GM12878 (cell line): Measurements from ENCODE around the gene ZNF225. TPM values are rescaled to one million over a fixed set of nuclear protein-coding genes. Genes with fewer than 3 reads are reported as not detected.

ENCODE experiments used
- ATAC-seq: fragments of 200-7000 bp; cut with Tn5 transposase; 3 replicates; pipeline ENCODE4 v1.9.1; 2020; ENCODE audit warnings: mild to moderate bottlenecking, moderate library complexity
- BruUV-seq: library from RNA; stranded (reverse); fragments of 400-500 nt; replicated peaks from 2 replicates; lab custom pipeline; 2021; lab: Mats Ljungman, UMichigan
- CTCF ChIA-PET: fragments of 300-600 bp; sonication (Branson Sonifier 250); formaldehyde crosslinking; extraction: SDS; loops from one replicate; lab custom pipeline; 2021; ENCODE audit warnings: inconsistent platforms; lab: Yijun Ruan, JAX
- POLR2A ChIA-PET: fragments of 350-600 bp; formaldehyde crosslinking; extraction: SDS; loops from one replicate; lab custom pipeline; 2021; ENCODE audit warnings: inconsistent platforms; lab: Charles Lee
- RAD21 ChIA-PET: fragments of 300-600 bp; sonication (Branson Sonifier 250); formaldehyde crosslinking; loops from one replicate; lab custom pipeline; 2023; ENCODE audit warnings: antibody characterized with exemption; ENCODE audit not compliant: unreplicated experiment; lab: Charles Lee
- SMC1A ChIA-PET: fragments of 300-600 bp; sonication (Branson Sonifier 250); formaldehyde crosslinking; loops from one replicate; lab custom pipeline; 2023; ENCODE audit not compliant: unreplicated experiment, uncharacterized antibody; lab: Charles Lee
- DNase-seq: peaks from one replicate; pipeline ENCODE4 v3.0.0-alpha.2; 2011; ENCODE audit warnings: low read depth, low spot score
- FAIRE-seq: peaks from 3 replicates; lab custom pipeline; 2011; peaks lifted over from hg19 to GRCh38; lab: Jason Lieb, UNC
- H2AFZ ChIP-seq: 2 replicates; pipeline ENCODE4 v1.6.0; 2011; ENCODE audit warnings: low read depth, low read length, control low read depth; ENCODE audit not compliant: control insufficient read depth
- H3K27ac ChIP-seq: 2 replicates; pipeline ENCODE4 v1.5.1; 2011; ENCODE audit warnings: control low read depth; ENCODE audit not compliant: control insufficient read depth, insufficient read depth
- H3K27me3 ChIP-seq, 2 experiments: replicated peaks in 1 of 2; 2 replicates each; pipeline versions ENCODE4 v1.6.0 to v1.6.1; 2011; ENCODE audit warnings: low read length in 1 of 2; ENCODE audit not compliant: control insufficient read depth in 2 of 2, insufficient read depth in 2 of 2
- H3K36me3 ChIP-seq, 2 experiments: 2 replicates each; pipeline ENCODE4 v1.5.1; 2011; ENCODE audit warnings: low read length in 1 of 2; ENCODE audit not compliant: control insufficient read depth in 2 of 2, insufficient read depth in 2 of 2
- H3K4me1 ChIP-seq: 2 replicates; pipeline ENCODE4 v1.6.1; 2011; ENCODE audit warnings: mild to moderate bottlenecking, low read length, moderate library complexity, mixed read lengths; ENCODE audit not compliant: control insufficient read depth, insufficient read depth
- H3K4me2 ChIP-seq: 2 replicates; pipeline ENCODE4 v1.6.0; 2011; ENCODE audit warnings: control low read depth; ENCODE audit not compliant: control insufficient read depth, insufficient read depth
- H3K4me3 ChIP-seq: fragments of 200-600 bp; sonication (generic); 2 replicates; pipeline ENCODE4 v1.5.1; 2016
- H3K79me2 ChIP-seq: 2 replicates; pipeline ENCODE4 v1.6.0; 2011; ENCODE audit warnings: low read length; ENCODE audit not compliant: control insufficient read depth, insufficient read depth
- H3K9ac ChIP-seq: 2 replicates; pipeline ENCODE4 v1.8.0; 2011; ENCODE audit warnings: low read length, control low read depth, mixed read lengths; ENCODE audit not compliant: control insufficient read depth, insufficient read depth
- H3K9me3 ChIP-seq: replicated peaks from 3 replicates; pipeline ENCODE4 v1.5.1; 2011; ENCODE audit warnings: mild to moderate bottlenecking, low read length; ENCODE audit not compliant: control insufficient read depth, insufficient read depth
- H4K20me1 ChIP-seq: 2 replicates; pipeline ENCODE4 v1.6.0; 2011; ENCODE audit not compliant: control insufficient read depth, insufficient read depth
- ATF7 ChIP-seq: fragments of 450-650 bp; IDR thresholded peaks from 2 replicates; pipeline ENCODE4 v1.6.1; 2016; ENCODE audit warnings: low read depth, mild to moderate bottlenecking
- CBX5 ChIP-seq: sonication (generic); IDR thresholded peaks from 2 replicates; pipeline ENCODE4 v1.6.1; 2016; ENCODE audit warnings: low read depth, moderate library complexity, mild to moderate bottlenecking, inconsistent platforms
- CHD2 ChIP-seq: IDR thresholded peaks from 2 replicates; pipeline ENCODE4 v1.6.1; 2011; ENCODE audit warnings: low read depth, low read length, improper control_type of control experiment, borderline replicate concordance
- CTCF ChIP-seq, 3 experiments: IDR thresholded peaks in 2 of 3; conservative IDR thresholded peaks in 1 of 3; 2 replicates each; pipeline ENCODE4 v1.5.1; 2011; ENCODE audit warnings: low read depth in 3 of 3, low read length in 3 of 3, mild to moderate bottlenecking in 3 of 3, control low read depth in 2 of 3, moderate library complexity in 2 of 3, inconsistent platforms in 1 of 3, mixed read lengths in 1 of 3; ENCODE audit not compliant: control insufficient read depth in 2 of 3, insufficient read depth in 1 of 3; ENCODE audit errors: extremely low read depth in 1 of 3
- E2F8 ChIP-seq: fragments of 450-650 bp; IDR thresholded peaks from 2 replicates; pipeline ENCODE4 v1.6.1; 2018; ENCODE audit warnings: mild to moderate bottlenecking, low read depth, moderate library complexity; ENCODE audit not compliant: partially characterized antibody
- ESRRA ChIP-seq: IDR thresholded peaks from 2 replicates; pipeline ENCODE4 v1.6.1; 2012; ENCODE audit warnings: mild to moderate bottlenecking, low read length, improper control_type of control experiment
- GABPA ChIP-seq: IDR thresholded peaks from 2 replicates; pipeline ENCODE4 v1.6.1; 2014; ENCODE audit warnings: antibody characterized with exemption, low read depth, mild to moderate bottlenecking, inconsistent platforms
- KAT2A ChIP-seq: conservative IDR thresholded peaks from 2 replicates; pipeline ENCODE4 v1.6.1; 2011; ENCODE audit warnings: low read depth, low read length; ENCODE audit not compliant: control insufficient read depth
- NFYB ChIP-seq: IDR thresholded peaks from 2 replicates; pipeline ENCODE4 v1.6.1; 2011; ENCODE audit warnings: low read depth, mild to moderate bottlenecking, low read length, improper control_type of control experiment, moderate library complexity; ENCODE audit not compliant: insufficient read depth
- NR2C1 ChIP-seq: fragments of 450-650 bp; IDR thresholded peaks from 2 replicates; pipeline ENCODE4 v1.6.1; 2017; ENCODE audit warnings: antibody characterized with exemption, mild to moderate bottlenecking, moderate library complexity
- PAX8 ChIP-seq: fragments of 450-650 bp; IDR thresholded peaks from 2 replicates; pipeline ENCODE4 v1.6.1; 2017; ENCODE audit warnings: mild to moderate bottlenecking, moderate library complexity
- RB1 ChIP-seq: fragments of 450-650 bp; formaldehyde crosslinking; IDR thresholded peaks from 2 replicates; pipeline ENCODE4 v1.6.1; 2017; ENCODE audit warnings: mild to moderate bottlenecking, borderline replicate concordance
- RELB ChIP-seq: fragments of 450-650 bp; IDR thresholded peaks from 2 replicates; pipeline ENCODE4 v1.6.1; 2017; ENCODE audit warnings: low read depth, mild to moderate bottlenecking, moderate library complexity
- RUNX3 ChIP-seq: IDR thresholded peaks from 2 replicates; pipeline ENCODE4 v1.6.1; 2012; ENCODE audit warnings: low read length, inconsistent platforms
- TCF12 ChIP-seq: IDR thresholded peaks from 2 replicates; pipeline ENCODE4 v1.6.1; 2011; ENCODE audit warnings: low read depth, mild to moderate bottlenecking, low read length
- ZNF384 ChIP-seq: IDR thresholded peaks from 2 replicates; pipeline ENCODE4 v1.6.1; 2012; ENCODE audit warnings: low read depth, mild to moderate bottlenecking, low read length, improper control_type of control experiment, borderline replicate concordance
- WGBS: methylation state at CpG from one replicate; pipeline ENCODE4 v1.1.6; 2016; ENCODE audit warnings: low lambda C conversion rate; ENCODE audit not compliant: insufficient replicate concordance, insufficient coverage; ENCODE audit errors: missing lambda C conversion rate; 5-methylcytosine and 5-hydroxymethylcytosine counted together
- in situ Hi-C: fragments of 300-500 bp; cut with MboI; formaldehyde crosslinking; loops from 9 replicates; pipeline ENCODE4 v1.14.3; 2018; ENCODE audit warnings: mixed read lengths
- intact Hi-C: fragments of 100-400 bp; cut with micrococcal nuclease; formaldehyde crosslinking; loops from one replicate; pipeline ENCODE4 v1.14.2; 2022; ENCODE audit not compliant: unreplicated experiment
- polyA plus RNA-seq, 11 experiments: library from polyadenylated mRNA; depleted of rRNA in 4 of 11; unstranded in 6 of 11; stranded (reverse) in 5 of 11; fragments of >200 nt; fragmentation: Nextera tagmentation in 4 of 11; fragmentation: Illumina TruSeq in 1 of 11; extraction: Ambion mirVana in 4 of 11; extraction: Trizol in 1 of 11; gene quantifications; 1 replicate in 1 of 11; 2 replicates in 10 of 11; pipeline versions ENCODE4 v1.2.1 to v1.2.3, GENCODE V29; 2011 to 2016; ENCODE audit warnings: inconsistent platforms in 2 of 11, missing spikeins in 2 of 11, low read depth in 1 of 11
- total RNA-seq, 4 experiments: library from RNA; depleted of rRNA in 3 of 4; stranded (reverse); fragments of >200 nt in 3 of 4; fragmentation: Illumina TruSeq in 1 of 4; extraction: Trizol in 1 of 4; gene quantifications; 2 replicates each; pipeline versions ENCODE4 v1.2.1 to v1.2.3, GENCODE V29; 2013 to 2021

Gene ZNF225
- total and polyA plus RNA-seq, 10 of the 15 experiments (the other 5 are each of a cell fraction or from before 2014, with no cell fraction given), result 1.3 to 4.4 (median 2.6) TPM

GRCh38 chr19:44164327-44164672 lies 51.1 kb downstream of the ZNF225 start:
- H3K4me2 ChIP-seq, result peak overlapping the region; percentile 96
- H3K9ac ChIP-seq, result peak overlapping the region; percentile 97; the same call in 1 of the 2 replicates
- WGBS, result 62% methylated on average over 3 of the region's 3 CpGs
- in situ Hi-C loops (no loop called here), intact Hi-C loops (loop anchor here (2.0 to 10.0 kb wide), 3 partner anchors 49 to 101 kb away; partner anchors contain the start of genes ZNF225 and ZNF227)
- peaks cover 9% of the 10 kb centered on the region for H3K9me3 ChIP-seq
- H3K36me3 ChIP-seq, result peaks cover 0 to 9% of the 10 kb centered on the region in 2 experiments; a peak in 1 of 4 replicates
- BruUV-seq, result TSS peak; percentile 98
- H3K27ac ChIP-seq, result peak overlapping the region; percentile 89
- ChIA-PET POLR2A (interaction anchor here (1.1 to 2.5 kb wide), 6 partner anchors 11 to 140 kb away, joined by 3 to 16 read pairs (median 6); partner anchors contain the start of genes ZNF227, ZNF234 and ZNF235), CTCF (interaction anchor here (1.0 to 1.4 kb wide), 3 partner anchors 43 to 354 kb away, joined by 3 to 5 read pairs (median 3); no protein-coding TSS in a partner anchor), RAD21 (interaction anchor here (0.9 to 1.6 kb wide), 4 partner anchors 22 to 419 kb away, joined by 3 to 11 read pairs (median 5); partner anchors contain the start of genes ZNF224 and ZNF227), SMC1A (interaction anchor here (0.6 to 2.8 kb wide), 9 partner anchors 10 to 69 kb away, joined by 3 to 12 read pairs (median 3); partner anchors contain the start of gene ZNF227)
- DNase-seq, result no peak
- FAIRE-seq, result no peak
- H3K4me3 ChIP-seq, result peak overlapping the region; percentile 90
- peaks cover 4% of the 10 kb centered on the region for H3K4me1 ChIP-seq
- no peak for TF ChIP-seq E2F8
- no peak for TF ChIP-seq RB1
- no peak for TF ChIP-seq ZNF384
- TF ChIP-seq NR2C1, result no peak
- no peak for TF ChIP-seq NFYB
- TF ChIP-seq CHD2, result no peak
- no peak for TF ChIP-seq CBX5
- no peak for TF ChIP-seq RUNX3
- no peak for TF ChIP-seq CTCF (IDR thresholded peaks at IDR 0.05 in 2 of 3, conservative IDR thresholded peaks at IDR 0.05 in 1 of 3; ENCODE audit: control insufficient read depth in 2 of 3, extremely low read depth in 1 of 3, insufficient read depth in 1 of 3, low read depth in 3 of 3, low read length in 3 of 3)
- no peak for TF ChIP-seq RELB
- TF ChIP-seq ATF7, result no peak
- TF ChIP-seq TCF12, result no peak
- TF ChIP-seq GABPA, result no peak
- TF ChIP-seq PAX8, result no peak
- no peak for TF ChIP-seq KAT2A
- TF ChIP-seq ESRRA, result no peak
- no peaks in the 10 kb centered on the region for H4K20me1 ChIP-seq
- peak overlapping the region; percentile 100 for H2AFZ ChIP-seq
- ATAC-seq, result peak; percentile 17; the same call in 2 of the 3 replicates
- H3K27me3 ChIP-seq, result no peaks in the 10 kb centered on the region
- peaks cover 11% of the 10 kb centered on the region for H3K79me2 ChIP-seq
